ENCODE data around the gene CADM1.
A peak's percentile ranks its signal among the peaks of the same experiment; 100 is the strongest.

The CADM1 gene

DNA sequence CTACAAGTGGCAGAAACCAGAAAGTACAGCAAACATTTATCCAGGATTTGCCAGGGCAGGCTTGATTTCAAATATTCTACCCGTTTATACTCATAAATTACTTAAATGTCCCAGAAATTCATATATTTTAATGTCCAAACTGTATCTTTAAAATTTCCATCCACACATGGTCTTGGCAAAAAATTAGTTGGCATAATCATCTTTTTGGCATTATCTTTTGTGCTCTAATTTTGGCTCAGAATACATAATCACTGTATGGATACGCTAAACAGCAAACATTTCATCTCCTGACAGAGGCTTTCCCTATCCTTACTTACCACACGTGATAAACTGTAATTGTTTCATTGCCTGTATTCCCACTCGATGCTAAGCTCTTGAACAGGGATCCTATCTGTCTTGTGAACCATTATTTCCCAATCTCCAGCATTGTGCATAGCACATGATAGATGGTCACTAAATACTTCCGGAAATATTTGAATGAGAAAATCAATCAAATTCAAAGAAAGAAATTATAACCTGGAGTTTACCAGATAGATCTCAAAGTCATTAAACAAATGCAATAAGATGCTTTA lies 64.2 kb downstream of the CADM1 start:
- no peak for DNase-seq

DNA sequence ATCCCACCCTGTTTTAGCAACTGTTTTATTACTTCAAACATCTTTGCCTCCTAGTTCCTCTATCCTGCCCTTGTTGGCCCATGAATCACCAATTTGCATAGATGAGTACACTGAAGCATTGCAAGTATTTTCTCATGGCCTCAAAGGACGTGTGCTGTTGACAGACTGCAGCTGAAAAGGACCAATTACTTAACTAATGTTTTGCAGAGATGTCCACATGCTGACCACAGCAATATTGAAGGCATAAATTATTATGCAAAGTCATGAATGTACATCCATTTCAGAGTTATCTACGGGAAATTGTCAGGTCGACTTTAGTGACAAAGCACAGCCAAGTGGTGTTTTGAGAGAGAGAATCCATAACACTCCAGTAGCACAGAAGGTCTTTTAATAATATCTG lies 64.8 kb downstream of the CADM1 start:
- no peak for DNase-seq

DNA sequence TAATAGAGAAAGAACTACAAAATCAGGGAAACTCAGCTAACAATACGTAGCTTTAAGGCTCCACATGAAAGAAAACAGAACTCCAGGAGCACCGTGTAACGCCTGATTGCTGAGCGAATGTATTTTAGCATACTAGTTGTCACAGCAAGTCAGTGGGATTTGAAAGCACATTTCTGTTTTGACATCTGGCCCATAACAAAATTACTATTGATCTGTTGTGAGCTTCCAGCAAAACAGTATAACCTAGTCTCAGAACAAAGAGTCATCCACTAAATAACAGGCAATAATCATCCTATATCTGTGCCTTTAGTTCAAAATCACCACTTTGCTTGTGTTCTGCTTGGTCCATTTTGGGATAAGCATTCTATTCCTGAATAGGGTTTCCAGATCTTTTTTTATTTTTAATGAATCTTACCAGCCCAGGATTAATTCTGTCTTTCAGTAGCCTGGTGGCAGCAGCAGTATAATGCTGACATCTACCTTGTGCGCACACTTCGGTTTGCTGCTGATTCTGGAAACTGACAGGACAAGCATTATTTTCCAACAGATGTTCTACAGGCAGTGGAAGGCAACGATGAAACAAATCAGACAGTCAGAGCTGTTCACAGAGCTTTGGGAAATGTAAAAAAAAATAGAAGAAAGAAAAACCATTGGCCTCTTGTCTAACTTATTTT lies 66.2 kb downstream of the CADM1 start:
- DNase-seq: no peak

DNA sequence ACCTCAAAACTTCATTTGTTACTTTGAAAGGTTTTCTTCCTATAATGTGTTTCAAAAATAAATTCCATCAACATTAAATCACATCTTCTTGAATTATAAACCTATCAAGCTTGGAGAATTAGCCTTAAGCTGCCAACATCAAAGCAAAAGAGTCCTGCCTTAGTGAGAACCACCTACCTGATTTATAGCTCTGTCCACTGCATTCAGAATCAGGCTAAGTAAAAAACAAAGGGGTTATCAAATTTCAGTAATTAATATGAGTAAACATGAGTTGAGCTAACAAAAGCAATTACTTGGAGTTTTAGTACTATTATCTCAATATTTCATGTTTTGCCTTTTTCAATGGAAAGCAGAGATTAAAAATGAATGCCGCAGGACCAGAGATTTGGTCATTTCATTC lies 73.9 kb downstream of the CADM1 start:
- no peak for DNase-seq

DNA sequence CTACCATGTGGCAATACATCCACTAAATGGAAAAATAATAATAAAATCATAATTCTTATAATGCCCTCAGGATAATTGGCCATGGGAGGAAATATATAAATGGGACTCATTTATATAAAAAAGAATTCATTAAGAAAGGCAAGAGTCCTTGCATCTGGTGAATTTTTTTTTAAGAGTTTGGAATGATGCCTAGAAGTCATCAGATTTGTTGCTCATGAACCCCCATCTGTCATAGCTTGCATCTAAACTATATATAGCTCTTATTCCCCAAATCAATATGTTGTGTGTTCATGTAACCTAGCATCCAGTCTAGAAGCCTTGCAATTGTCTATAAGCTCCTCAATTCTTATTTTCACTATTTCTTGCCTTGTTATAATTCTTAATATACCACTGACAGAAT lies 75.9 kb downstream of the CADM1 start:
- no peak for DNase-seq

DNA sequence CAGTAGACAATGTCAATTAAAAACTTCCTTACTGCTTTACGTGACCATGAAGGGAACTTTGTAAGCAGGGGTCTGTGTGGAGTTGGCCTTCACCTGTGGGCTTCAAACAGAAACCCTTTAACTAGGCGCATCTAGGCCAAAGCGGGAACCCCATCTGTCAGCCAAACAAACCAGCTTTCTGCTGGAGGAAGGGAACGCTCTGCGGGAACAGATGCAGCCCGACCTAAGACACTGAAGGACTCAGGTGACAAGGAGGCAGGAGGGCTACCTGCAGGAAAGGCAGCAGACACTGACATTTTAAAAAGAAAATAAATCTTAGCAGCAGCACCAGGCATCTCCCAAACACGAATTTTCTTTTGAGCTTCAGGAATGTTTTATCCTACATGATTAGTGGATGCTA lies 78.4 kb downstream of the CADM1 start:
- DNase-seq: no peak

DNA sequence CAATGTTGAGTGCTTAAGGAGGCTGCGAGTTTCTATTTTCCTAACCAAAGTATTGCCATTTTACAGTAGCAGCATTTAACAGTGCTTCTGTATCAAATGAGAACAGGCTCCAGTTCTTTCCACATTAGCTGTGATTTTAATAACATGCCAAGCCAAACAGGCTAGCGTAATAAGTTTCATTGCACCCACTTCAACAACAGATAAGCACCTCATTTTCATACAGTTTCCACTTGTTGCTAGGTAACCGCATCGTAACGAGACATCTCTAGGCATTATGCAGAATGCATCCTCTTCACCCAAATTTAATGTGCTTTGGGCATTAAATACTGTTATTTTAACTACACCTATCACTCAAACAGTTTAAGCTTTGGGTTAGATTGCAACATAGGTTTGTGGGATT lies 79.0 kb downstream of the CADM1 start:
- no peak for DNase-seq

DNA sequence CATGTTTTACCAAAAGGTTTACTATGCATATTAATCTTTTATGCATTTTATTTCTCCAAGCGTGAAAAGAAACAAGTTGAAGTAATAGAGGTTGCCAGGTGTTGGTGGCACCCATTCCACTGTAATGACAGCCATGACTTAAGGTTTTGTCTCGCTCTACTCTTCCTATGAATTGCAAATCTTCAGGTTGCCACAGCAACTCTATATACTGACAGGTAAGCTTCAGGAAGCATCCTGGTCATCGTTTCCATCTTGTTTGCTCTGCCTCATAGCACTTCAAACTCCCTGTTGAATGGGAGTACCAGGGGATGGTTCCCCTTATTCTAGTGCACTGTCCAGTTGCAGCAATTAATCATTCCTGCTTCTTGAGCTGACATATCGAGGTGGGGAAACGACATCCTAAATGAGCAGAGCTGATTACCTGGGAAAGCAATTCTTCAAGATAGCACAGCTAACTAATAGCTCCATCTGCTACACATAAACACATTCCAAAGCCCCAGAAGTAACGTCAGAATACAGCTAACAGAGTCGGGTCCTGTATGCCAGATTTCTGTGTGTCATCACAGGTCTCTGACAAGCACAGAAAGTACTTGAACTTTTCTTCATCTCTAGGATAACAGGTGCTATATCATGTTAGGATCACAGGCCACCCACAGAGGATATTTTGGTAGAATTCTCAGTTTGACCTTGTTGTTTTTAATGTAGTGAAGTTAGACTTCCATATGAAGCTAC lies 80.3 kb downstream of the CADM1 start:
- DNase-seq: no peak

DNA sequence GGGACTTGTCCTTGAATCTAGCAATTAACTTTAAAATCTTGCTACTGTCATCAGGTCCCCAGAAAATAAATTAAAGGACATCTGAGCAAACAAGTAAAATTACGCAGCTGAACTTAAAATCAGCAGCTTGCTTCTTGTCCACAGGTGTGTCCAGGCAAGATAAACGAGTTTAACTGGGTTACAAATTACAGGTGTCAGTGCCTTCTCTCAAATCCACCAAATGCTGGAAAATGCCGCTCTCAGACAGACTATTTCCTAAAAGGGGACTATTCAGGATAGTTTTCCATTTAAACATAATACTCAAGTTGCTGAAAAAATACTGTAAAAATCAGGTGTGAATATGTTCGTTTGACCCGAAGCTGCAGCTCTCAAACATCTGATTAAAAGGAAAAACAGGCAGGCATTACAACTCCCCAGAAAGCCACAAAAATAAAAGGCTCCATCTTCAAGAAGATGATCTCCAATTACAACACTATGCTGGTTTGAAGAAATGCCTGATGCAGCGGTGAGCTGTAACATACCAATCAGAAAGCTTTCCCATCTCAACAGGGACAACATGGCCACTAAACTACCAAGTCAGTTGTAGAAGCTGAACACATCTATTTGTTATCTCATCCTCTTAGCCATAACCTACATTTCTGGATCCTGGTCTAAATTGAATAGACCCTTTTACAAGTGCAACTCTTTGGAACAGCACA lies 82.1 kb downstream of the CADM1 start:
- no peak for DNase-seq

DNA sequence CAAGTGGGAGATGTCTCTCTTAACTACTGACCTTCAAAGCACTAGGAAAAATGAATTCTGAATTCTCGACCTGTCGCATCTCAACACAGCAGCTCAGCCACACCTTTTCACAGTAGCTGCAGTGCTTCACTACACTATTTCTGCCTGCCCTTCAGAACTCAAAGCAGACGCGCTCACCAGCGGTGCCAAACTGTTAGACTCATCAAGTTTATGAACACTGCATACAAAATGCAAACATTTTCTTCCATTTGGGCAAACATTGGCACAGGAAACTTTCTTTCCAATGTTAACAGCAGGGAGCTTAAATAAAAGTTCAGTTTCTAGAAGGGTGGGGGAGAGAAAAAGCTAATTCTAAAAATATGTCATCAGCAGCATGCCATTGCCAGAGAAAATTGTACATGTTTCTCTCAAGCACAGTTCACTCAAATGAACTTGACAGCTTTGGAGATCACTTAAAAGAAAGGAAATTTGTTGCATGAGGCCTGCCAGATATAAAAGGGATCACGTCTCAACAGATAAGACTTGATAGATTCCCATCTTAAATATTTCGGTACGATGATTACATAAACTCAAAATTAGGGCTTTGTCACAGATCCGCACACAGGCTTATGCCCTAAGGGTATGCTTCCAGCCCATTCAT lies 82.7 kb downstream of the CADM1 start:
- no peak for DNase-seq

DNA sequence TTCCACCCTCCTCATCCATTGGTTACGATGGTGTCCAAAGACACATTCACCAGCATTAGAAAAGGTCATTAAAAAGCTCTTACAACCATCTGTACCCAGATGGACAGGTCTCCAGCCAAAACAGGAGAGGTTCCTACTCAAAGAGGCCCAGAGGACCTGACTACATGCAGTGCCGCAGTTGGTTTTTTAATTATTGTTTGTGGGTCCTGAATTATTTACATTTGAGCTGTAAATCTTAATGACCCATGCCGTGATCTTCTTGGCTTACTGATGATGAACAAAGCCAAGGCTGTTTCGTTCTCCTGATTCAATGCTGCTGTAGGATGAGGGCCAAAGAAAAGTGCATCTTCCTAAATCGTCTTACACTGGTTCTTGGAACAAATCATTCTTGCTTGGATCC lies 83.7 kb downstream of the CADM1 start:
- DNase-seq: no peak

DNA sequence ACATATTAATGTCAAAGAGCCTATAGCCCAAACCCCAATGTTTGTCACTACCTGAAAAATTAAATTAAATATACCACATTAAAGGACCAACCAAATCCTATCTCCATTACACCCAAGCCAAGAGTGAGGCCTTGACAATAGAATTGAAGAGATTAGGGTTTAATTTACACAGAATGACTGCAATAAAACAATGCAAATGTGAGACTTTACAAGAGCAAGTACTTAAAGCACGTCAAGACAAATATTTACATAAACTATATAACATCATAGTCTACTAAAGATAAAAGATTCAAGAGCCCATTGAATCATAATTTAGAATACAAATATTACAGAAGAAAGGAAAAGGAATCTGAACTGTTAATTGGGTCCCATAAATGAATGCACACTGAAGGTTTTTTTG lies 85.6 kb downstream of the CADM1 start:
- DNase-seq: no peak

DNA sequence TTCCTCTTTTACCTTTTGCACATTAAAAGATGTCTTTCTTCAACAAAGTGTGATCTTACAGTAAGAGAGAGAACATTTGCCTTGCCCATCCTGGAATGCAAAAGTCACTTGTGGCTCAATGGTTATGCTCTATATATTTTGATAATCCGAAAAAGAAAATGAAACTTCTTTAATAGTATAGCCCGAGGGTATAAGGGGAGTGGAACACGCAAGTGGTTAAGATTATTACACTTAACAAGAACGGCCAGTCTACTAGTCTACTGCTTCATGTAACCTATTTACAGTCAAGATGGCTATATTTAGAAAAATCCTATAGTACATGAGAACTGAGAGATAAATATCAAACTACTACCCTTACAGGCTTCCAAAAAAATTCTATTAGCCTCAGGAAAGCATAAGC lies 86.1 kb downstream of the CADM1 start:
- no peak for DNase-seq

DNA sequence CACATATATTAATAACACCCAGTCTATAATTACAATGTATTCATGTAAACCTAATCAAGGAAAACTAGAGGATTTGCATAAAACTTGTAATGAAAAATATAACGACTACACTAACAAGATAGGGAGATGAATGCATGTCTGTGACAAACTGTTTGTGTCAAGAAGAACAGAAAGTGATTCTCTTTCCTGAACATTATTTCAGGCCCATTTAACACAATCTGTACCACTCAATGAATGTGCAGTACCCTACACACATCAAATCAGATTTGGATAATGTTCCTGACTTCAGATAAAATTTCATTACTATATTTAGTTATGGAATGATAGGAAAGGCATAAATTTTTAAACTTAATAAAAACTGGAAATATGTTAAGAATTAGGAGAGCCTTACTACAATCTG lies 93.1 kb downstream of the CADM1 start:
- DNase-seq: no peak

DNA sequence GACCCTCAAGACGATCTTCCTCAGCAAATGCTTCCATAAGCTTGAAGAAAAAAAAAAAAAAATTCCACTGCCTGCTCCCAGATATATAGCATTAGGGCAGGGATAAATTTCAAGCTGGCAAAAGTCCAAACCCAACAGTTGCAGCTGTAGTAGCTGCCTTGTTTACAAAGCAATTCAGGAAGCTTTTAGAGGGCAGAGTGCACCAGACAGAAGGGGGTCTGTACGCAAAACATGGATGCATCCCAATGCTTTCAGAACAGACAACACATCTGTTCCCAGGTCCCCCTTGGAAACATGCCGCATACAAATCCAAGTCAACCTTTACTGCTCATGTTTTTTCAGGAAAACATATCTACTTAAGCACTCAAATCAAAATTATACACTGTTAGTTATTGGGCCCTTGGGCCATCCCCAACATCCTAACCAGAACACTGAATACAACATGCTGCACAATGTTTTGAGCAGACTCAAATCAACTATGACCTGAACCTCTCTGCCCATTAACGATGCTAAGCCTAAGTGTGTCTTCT lies 94.5 kb downstream of the CADM1 start:
- peak; percentile 91 for DNase-seq

DNA sequence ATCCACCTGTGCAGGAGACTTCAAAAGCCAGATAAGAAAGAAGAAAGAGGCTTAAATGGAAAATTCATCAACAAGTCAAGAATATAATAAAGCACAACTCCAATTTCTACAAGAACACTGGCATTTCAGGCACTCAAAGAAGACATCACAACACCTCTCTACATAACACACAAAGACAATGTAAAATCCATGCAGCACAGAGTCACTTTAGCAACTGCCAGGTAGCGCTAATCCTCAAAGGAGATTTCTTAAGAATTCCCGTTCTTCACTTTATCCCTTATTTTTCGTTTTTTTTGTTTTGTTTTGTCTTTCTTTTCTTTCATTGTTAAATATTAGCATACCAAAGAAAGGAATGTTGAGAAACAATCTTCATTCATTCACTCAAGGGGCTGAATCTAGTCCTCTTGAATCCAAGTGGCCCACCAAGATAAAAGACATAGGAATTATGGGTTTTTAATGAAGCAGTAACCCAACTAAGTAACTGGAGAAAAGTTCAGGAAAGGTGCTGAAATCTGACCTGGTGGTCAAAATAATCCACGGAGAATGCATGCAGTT lies 95.0 kb downstream of the CADM1 start:
- no peak for DNase-seq

DNA sequence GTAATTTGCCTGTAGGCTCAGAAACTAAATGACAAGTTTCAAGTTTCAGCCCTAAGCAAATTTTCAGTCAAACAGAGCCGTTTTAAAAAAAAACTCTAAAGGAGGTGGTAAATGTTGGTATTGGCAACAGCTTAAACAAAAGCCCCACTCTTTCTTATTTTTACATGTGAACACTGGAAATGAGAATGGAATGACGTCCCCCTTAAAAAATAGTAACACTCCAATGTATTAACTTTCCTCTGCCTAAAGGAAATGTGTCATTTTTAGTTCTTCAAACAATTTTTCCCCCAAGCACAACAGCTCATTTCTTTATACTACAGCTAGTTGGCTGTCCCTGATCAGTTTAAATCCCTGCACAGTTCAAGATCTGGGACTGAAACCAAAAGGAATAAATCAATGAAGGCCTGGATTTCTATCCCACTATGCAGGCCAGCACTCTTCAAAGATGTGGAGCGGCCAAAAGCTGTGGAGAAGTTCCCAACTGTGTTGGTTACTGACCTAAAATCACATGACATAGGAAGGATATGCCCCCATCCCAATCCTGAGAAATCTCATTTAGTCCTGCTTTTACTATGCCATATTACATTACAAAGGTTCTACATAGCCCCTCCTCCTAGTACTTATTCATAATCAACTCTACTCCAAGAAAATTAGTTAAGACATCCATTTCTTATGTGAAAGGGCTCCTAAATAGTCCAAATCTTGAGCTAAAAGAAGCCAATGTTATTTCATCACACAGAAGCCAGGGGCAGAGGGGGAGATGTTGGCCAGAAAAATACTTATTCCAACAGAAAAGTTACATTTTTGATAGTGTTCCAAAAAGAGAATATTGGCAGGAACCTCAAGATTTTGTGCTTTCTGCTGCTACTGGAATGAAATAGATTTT lies 95.9 kb downstream of the CADM1 start:
- DNase-seq: no peak

DNA sequence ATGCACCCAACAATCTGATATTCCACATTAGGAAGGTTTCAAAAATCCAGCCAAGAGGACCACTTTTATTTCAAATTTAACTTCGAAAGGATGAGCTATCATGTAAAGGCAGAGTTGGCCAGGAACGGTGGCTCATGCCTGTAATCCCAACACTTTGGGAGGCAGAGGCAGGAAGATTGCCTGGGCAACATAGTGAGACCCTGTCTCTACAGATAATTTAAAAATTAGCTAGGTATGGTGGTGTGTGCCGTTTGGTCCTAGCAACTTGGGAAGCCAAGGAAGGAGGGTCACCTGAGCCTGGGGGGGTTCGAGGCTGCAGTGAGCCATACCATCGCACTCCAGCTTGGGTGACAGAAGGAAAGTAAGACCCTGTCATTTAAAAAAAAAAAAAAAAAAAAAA lies 96.7 kb downstream of the CADM1 start:
- DNase-seq: no peak

DNA sequence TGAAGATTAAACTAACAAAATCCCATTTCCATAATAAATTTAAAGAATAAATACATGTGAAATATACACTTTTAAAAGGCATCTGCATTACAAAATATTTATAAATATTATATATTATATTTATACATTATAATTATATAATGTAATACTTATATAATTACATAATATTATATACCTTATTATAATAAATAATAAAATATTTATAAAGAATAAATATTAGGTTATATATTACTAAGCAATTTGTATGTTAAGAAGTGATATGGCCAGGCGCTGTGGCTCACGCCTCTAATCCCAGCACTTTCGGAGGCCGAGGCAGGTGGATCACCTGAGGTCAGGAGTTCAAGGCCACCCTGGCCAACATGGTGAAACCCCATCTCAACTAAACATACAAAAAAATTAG lies 97.8 kb downstream of the CADM1 start:
- no peak for DNase-seq

DNA sequence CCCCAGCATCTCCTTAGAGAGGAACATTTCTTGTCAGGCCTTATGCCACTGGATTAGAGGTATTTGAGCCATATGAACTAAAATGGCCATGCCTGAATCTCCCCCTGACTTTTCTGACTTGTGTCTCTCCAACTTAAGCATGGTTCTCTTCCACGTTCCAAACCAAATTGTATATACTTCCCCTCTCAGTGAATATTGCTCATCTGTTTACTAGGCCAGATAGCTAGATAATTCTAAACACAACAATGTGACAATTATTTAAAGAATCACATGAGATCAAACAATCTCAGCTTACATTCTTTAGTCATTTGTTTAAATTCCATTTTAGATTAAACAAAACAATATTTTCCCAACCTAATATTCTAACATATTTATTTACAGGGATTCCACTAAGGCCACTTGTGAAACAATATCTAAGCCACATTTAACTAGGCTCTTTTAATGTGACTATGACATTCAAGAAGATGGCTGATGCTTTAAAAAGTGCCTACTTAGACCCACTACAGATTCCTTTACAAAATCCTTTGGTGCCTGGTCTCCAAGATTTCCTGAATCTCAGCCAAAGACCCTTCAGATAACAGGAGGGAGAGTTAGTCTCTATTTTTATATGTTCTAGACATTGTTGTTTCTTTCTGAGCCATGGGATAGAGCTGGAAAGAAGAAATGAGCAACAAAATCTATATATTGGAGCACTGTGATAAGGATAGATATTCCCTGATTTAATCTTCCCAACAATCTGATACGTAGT lies 105.7 kb downstream of the CADM1 start:
- DNase-seq: no peak

DNA sequence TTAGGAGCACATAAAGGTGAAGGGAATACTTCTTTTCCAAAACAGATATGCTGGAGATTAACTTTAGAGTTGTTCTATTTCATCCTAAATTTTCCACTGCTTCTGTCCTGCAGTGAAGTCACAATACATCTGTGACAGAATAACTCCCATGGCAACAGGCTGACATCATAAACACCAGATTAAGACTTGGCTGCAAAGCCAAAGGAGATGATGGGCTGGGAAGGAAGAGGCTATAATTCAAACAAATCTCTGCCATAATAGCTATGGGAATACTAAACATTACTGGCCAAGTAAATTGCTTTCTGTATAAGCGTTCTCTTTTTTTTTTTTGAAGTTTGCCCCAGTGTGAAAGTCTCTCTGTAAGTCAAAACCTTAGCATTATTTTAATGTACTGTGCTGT lies 107.7 kb downstream of the CADM1 start:
- DNase-seq: peak; percentile 4
